NK-92 treated with Interleukin-12 subunit alpha and Interleukin-12 subunit beta, amount 100 ng/mL, for 24 hours (cell line): ENCODE data around the gene CSPG4.
"Not testable (repeated sequence)": the region's sequence is repeated elsewhere in the genome, so short reads cannot be mapped to it uniquely, and the experiment has no call there.

ENCODE experiments used
- DNase-seq: peaks from one replicate; lab custom pipeline; 2025; lab: John Stamatoyannopoulos, UW

Gene CSPG4

GRCh38 chr15:75704618-75705017 is 8.0 kb downstream of the CSPG4 start:
- no peak for DNase-seq

GRCh38 chr15:75704263-75704615 is 8.4 kb downstream of the CSPG4 start:
- DNase-seq = no peak

GRCh38 chr15:75703440-75704262 is 9.0 kb downstream of the CSPG4 start:
- not testable (repeated sequence) for DNase-seq

- DNase-seq = no peak
Observed at GRCh38 chr15:75702436-75702835, 10.2 kb downstream of the CSPG4 start.

- not testable (repeated sequence) for DNase-seq
Observed at GRCh38 chr15:75701071-75702003, 11.3 kb downstream of the CSPG4 start.

- DNase-seq = not testable (repeated sequence)
Observed at GRCh38 chr15:75699961-75700874, 12.4 kb downstream of the CSPG4 start.

GRCh38 chr15:75699517-75699916 is 13.1 kb downstream of the CSPG4 start:
- not testable (repeated sequence) for DNase-seq

- not testable (repeated sequence) for DNase-seq
Observed at GRCh38 chr15:75697974-75698747, 14.5 kb downstream of the CSPG4 start.

GRCh38 chr15:75697523-75697922 is 15.1 kb downstream of the CSPG4 start:
- no peak for DNase-seq

- no peak for DNase-seq
Observed at GRCh38 chr15:75696854-75697259, 15.8 kb downstream of the CSPG4 start.

GRCh38 chr15:75696311-75696720 is 16.3 kb downstream of the CSPG4 start:
- DNase-seq = no peak

- no peak for DNase-seq
Observed at GRCh38 chr15:75695634-75696310, 16.9 kb downstream of the CSPG4 start.

- no peak for DNase-seq
Observed at GRCh38 chr15:75695220-75695619, 17.4 kb downstream of the CSPG4 start.

- DNase-seq = no peak
Observed at GRCh38 chr15:75694241-75695182, 18.1 kb downstream of the CSPG4 start.

- no peak for DNase-seq
Observed at GRCh38 chr15:75693501-75694240, 19.0 kb downstream of the CSPG4 start.

GRCh38 chr15:75693028-75693427 is 19.6 kb downstream of the CSPG4 start:
- not testable (repeated sequence) for DNase-seq

- not testable (repeated sequence) for DNase-seq
Observed at GRCh38 chr15:75692311-75692710, 20.3 kb downstream of the CSPG4 start.

- not testable (repeated sequence) for DNase-seq
Observed at GRCh38 chr15:75689429-75689828, 23.2 kb downstream of the CSPG4 start.

GRCh38 chr15:75688831-75689230 is 23.8 kb downstream of the CSPG4 start:
- no peak for DNase-seq
